Activated CD8-positive, alpha-beta memory T cell treated with anti-CD3 and anti-CD28 coated beads for 36 hours (primary cell): ENCODE data around the gene CDK15. TPM values are rescaled to one million over a fixed set of nuclear protein-coding genes. Genes with fewer than 3 reads are reported as not detected.

ENCODE experiments used
- CTCF ChIA-PET: fragments of 350-600 bp; sonication (Branson Sonifier 250); formaldehyde crosslinking; loops from one replicate; lab custom pipeline; 2021; ENCODE audit warnings: antibody characterized with exemption; lab: Charles Lee
- POLR2A ChIA-PET: fragments of 350-600 bp; sonication (Branson Sonifier 250); formaldehyde crosslinking; loops from one replicate; lab custom pipeline; 2021; ENCODE audit warnings: antibody characterized with exemption; lab: Charles Lee
- total RNA-seq, 2 experiments: library from RNA; stranded (reverse); gene quantifications; one replicate each; pipeline ENCODE4 v1.2.3, GENCODE V29; 2021

Gene CDK15
- total RNA-seq, 2 experiments from 2014 or later, result not detected

DNA sequence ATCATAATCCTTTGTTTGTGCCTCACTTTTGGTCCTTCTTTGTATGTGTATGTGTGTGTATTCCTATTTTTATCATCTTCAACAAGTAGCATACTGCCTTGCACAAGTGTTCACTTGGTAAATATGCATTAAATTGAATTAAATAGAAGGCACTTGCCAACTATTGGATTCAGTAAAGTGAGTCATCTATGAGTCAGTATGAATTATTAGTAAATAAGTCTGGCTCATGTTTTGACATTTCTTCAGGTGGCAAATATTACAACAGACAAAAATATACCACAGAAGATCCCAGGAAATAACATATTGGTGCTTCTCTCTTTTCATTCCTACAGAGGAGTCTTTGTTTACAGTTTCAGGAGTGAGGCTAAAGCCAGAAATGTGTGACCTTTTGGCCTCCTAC is 84.1 kb downstream of the CDK15 start:
- POLR2A ChIA-PET, result no interaction called here
- CTCF ChIA-PET, result no interaction called here

DNA sequence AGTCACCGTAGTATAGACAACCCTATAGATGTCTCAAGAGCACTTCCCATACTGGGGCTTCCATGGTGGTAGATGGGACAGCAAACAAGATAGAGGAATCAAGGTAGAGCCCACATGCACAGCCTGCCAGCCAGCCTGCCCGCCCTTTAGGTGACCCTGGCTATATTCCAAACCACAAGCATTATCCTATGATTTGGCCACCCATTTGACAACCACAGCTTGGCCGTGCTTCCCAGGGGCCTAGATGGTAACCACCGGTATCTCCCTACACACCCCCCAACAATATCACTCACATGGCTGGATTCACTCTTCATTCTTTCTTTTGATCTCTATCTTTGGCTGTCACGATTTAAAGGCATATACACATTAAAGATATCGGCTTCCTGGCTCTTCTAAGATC is 85.3 kb downstream of the CDK15 start:
- ChIA-PET POLR2A (no interaction called here), CTCF (interaction anchor here (0.5 kb wide), 1 partner anchor 54 kb away, joined by 3 read pairs; no protein-coding TSS in a partner anchor)

DNA sequence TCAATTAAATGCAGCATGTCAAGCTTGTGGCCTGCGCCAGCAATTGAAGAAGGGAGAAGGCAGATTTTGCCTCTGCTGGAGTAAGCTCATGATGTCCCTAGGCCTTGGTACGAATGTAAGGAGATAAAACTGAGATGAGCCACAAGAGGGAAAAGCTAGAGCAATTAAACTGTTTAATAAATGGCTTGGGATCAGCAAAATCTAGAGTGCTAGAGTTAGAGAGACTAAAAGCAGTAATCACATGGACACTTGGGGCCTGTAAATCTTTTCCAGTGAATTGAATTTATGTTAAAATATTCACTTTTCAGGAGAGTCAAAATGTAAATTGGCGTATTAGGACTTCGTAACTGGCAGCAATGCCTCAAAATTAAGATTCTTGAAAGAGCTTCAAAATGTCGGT is 86.2 kb downstream of the CDK15 start:
- ChIA-PET CTCF (interaction anchor here (0.6 to 0.9 kb wide), 2 partner anchors 10 to 95 kb away, joined by 3 read pairs; no protein-coding TSS in a partner anchor), POLR2A (no interaction called here)

DNA sequence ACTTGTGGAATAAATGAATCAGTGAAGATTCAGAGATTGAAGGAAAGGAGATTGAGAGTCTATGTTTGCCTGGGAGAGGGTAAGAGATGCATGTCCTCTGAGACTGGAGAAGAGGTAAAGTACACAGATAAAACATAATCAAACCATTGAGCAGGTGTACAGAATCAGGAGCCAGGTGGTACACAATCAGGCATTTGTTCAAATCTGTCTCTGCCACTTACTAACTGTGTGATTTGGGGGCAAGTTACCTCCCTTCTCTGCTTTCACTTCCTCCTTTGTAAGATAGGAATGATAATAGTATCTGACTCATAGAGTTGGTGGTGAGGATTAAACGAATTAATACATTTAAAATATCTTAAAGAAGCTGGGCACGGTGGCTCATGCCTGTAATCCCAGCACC is 94.0 kb downstream of the CDK15 start:
- ChIA-PET POLR2A (no interaction called here), CTCF (no interaction called here)

DNA sequence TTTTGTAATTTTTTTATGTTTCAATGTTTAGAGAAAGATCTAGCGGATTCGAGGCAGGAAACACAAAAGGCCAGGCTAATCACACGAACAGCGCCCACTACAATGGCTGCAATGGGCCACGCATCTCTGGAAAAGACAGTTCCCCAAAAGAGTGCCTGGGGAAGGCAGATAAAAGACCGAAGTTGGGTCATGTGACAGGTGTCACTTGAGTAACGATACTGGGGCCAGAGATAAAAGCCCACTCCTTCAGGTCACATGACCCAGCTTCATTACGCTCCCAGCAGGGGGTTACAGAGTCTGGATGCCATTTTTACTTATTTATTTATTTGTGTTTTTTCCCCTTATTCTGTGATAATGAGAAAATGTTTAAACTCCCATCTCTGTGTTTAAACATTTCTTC is 95.4 kb downstream of the CDK15 start:
- ChIA-PET CTCF (interaction anchor here (1.5 kb wide), 1 partner anchor 9 kb away, joined by 3 read pairs; no protein-coding TSS in a partner anchor), POLR2A (no interaction called here)

DNA sequence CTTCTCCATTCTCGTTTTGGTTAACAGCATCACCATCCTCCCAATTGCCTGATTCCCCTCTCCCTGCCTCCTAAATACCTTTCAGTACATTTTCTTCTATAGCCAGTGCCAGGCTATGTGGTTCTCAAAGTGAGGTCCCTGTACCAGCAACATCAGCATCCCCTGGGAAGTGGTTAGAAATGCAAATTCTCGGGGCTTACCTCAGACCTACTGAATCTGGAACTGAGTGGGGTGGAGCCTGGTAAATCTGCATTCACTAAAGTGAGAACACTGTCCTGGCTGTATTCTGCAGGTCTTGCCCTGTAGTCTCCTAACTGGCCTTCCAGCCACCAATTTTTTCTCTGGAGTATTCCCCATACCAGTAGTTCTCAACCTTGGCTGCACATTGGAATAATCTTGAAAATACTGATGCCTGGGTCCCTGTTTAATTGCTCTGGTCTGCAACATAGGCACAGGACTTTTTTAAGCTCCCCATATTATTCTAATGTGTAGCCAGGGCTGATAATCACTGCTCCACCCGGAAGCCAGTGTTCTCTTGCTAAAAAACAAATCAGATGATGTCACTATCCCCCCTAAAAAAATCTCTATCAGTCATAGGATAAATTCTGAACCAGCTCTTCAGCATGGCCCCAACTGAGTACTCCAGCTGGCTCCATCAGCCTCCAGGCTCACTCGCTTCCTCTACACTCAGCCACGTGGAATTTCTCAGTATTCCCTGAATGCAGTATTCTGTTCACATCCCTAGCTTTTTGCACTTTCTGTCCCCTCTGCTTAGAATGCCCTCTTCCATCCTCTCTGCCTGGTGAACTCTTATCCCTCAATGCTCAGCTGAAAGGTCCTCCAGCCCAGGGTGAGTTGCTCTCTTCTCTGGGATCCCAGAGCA is 98.4 kb downstream of the CDK15 start:
- ChIA-PET CTCF (no interaction called here), POLR2A (no interaction called here)

DNA sequence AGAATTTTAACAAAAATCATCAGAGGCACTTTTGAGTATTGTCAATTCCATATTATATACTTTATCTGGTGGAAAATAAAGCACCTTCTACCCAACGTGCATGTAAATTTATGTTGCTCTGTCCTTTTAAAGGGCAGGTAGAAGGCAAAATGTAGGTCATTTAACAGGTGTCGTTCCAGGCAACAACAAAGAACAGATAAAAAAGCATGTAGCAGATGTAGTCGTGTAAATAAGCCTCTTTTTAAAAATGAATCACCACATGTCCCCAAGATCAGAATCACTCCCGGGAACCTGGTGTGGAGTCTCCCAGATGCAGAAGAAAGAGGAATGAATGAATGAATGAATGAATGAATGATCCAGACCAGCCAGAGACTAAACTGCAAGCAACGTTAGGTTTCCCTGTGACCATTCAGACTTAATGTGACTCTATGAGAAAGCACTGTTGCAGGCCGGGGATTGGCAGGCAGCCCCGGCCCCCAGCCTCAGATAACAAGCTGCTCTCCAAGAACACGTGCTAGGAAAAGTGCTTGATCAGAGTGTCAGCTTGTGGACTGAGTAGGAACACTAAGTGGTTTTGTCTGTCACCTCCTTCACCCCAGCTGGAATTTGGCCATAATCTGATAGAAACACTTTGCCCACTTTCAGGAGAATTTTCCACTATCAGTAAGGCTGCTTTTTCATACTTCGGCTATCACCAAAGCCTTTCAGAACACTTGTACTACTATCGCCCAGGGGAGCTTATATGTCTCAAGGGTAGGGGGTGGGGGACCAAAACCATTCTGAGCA is 100.6 kb downstream of the CDK15 start:
- POLR2A ChIA-PET, result no interaction called here

DNA sequence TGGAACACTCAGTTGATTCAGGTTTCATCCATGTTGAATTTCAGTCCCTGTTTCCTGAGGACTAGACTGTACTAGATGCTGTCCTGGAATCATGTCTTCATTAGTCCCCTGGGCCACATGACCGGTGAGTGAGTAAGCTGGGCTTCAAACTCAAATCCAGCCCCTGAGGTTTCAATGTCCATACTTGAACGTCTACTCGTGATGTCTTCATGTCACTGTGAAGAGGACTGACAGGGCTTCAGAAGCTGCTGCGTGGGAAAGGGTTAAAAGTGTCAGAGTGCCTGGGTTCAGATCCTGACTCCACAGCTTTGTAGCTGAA is 101.2 kb downstream of the CDK15 start:
- CTCF ChIA-PET, result no interaction called here
- POLR2A ChIA-PET, result no interaction called here

More for the DNA sequence above, 100.6 kb downstream of the CDK15 start:
- CTCF ChIA-PET, result no interaction called here

DNA sequence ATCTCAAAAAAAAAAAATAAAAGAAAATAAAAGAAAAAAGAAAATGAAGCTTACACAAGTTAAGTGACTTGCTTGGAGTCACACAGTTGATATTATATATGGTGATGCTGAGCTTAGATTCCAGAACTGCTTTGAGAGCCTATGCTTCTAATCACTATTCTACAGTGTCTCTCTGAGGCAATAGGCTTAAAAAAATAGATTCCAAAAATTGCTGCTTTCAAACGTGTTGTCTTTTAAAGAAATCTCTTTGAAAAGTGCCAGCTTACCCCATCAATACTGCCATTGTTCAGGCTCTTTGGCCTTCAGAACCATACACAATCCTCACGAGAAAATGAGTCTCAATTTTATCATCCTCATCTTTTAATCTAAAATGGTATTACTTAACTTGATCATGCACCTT is 102.6 kb downstream of the CDK15 start:
- CTCF ChIA-PET, result no interaction called here
- POLR2A ChIA-PET, result no interaction called here

DNA sequence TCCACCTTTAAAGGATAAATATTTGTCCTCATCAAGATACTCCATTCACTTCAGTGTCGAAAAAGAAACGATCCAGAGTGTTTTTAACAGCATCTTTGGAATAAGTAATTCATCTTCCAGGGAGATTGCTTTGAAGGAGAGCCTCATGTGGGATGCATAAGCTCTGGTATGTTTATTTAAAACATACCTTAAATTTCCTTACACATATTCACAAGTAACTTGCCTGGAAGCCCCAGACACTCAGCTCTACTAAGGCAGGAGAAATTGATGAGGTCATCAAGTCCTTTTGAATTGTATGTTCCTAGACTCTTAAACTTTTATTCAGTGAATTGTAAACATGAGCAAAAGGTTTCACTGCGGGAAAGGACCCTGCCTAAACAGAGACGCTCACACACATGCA is 103.0 kb downstream of the CDK15 start:
- CTCF ChIA-PET, result no interaction called here
- POLR2A ChIA-PET, result no interaction called here

DNA sequence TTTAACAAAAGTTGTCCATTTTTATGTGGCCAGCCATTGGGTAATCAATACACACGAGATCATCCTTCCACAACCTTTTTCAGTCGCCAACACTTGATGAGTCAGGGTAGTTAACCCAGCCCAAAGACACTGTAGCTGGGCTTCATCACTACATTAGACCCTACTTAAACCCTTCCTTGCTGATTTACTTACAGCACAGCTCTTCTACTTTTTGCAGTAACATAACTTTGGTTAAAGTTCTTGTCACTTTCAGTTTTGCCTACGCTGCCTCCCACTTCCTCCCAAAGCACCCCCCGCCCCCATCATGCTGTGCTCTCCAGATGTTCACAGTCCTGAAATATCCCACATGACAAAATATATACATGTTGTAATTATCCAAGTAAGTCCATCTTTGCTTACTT is 103.6 kb downstream of the CDK15 start:
- ChIA-PET POLR2A (no interaction called here), CTCF (no interaction called here)

DNA sequence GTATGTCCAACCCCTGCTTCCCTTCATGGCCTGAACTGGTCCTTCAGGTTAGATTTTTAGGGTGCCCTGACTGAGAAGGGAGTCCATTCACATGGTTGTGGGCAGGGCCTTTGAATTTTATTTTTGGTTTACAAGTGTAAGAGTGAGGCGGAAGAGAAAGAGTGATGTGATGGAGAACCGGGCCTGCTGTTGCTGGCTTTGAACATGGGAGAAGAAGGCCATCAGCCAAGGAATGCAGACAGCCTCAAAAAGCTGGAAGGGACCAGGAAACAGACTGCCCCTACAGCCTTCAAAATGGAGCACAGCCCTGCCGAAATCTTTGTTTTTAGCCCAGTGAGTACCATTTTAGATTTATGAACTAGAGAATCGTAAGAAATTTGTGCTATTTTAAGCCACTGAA is 105.0 kb downstream of the CDK15 start:
- ChIA-PET CTCF (interaction anchor here (1.0 kb wide), 1 partner anchor 51 kb away, joined by 3 read pairs; no protein-coding TSS in a partner anchor), POLR2A (no interaction called here)

DNA sequence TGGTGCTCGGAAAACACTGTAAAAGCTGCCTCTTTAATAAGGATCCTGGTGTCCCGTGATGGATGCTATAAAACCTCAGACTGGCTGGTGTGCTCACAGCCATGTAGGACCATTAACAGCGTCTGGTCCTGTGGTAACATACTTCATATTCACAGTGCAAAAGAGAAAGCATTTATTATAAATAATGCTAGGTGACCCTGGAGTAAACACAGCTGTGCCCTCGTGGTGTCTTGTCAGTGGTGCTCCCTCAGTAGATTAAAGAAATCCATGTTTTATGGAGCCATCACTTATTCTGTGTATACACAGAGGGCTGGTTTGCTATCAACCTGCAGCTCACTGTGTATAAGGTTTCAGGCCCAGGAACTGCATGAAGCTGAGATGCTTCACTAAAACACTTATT is 106.9 kb downstream of the CDK15 start:
- ChIA-PET CTCF (no interaction called here), POLR2A (no interaction called here)

DNA sequence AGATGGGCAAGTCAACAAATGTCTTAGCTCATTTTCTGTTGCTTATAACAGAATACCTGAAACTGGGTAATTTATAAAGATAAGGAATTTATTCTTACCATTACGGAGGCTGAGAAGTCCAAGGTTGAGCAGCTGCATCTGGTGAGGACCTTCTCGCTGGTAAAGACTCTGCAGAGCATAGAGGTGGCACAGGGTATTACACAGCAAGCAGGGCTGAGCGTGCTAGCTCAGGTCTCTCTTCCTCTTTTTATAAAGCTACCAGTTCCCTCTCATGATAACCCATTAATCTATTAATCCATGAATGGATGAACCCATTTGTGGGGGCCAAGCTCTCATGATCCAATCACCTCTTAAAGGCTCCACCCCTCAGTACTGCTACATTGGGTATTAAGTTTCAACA is 109.1 kb downstream of the CDK15 start:
- CTCF ChIA-PET, result no interaction called here
- POLR2A ChIA-PET, result no interaction called here

DNA sequence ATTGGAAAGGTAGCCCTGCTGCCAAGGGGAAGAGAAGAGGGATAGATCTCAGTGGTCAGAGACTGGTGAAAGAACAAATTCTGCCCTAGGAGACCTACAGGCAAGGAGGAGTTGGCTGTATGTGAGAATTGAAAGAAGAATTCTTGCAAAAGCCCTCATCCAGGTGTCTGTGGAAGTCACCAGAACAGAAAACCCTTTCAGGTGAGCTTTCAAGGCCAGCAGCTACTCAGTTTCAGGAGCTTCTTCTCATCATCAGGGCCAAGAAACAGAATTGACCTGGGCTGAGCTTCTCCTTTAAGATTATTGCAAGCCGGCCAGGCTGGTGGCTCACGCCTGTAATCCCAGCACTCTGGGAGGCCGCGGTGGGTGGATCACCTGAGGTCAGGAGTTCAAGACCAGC is 110.2 kb downstream of the CDK15 start:
- POLR2A ChIA-PET, result no interaction called here
- CTCF ChIA-PET, result no interaction called here

DNA sequence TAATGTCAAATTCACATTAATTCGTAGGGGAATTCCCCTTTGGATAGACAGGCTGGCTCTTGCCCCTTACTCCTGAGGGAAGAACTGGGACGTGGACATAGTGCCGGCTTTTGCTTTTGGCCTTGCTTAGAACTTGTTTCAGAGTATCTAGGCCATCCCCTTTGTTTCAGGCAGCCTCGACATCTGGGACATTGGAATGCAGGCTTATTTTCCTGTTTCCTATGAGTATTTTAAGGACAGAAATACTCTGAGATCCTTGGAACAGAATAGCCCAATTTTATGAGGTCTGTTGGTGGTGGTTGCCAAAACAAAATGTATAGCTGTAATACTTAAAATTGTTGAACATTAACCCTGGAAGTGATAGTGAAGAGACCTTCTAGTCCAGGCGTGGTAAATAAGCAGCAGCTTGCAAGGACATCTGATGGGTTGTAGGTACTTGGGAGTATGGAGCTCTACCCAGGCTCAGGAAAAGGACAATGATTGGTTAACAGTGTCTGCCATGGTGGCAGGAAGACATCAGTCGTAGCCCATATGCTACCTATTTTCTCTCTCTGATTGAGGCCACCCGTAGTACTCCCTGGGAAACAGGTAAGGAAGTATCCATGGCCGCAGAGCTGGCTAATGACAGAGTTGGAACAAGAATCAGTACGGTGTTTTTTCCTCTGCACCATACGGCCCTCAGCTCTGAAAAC is 112.4 kb downstream of the CDK15 start:
- CTCF ChIA-PET, result no interaction called here

DNA sequence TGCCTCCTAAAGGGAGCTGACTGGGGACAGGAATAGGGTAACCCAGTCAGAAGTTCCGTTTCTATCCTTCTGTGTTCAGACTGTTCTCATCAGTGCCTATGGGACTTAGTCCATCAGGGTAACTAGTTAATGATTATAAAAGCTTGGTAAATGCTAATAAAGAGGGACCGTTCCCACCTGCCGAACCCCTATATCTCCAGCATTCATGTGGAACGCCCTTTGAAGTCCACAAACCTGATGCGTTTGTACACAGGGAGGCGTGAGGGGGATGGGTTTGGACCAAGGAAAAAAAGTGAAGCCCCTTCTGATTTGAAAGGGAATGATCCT is 112.9 kb downstream of the CDK15 start:
- ChIA-PET CTCF (no interaction called here), POLR2A (no interaction called here)

More for the DNA sequence above, 112.4 kb downstream of the CDK15 start:
- POLR2A ChIA-PET, result no interaction called here

DNA sequence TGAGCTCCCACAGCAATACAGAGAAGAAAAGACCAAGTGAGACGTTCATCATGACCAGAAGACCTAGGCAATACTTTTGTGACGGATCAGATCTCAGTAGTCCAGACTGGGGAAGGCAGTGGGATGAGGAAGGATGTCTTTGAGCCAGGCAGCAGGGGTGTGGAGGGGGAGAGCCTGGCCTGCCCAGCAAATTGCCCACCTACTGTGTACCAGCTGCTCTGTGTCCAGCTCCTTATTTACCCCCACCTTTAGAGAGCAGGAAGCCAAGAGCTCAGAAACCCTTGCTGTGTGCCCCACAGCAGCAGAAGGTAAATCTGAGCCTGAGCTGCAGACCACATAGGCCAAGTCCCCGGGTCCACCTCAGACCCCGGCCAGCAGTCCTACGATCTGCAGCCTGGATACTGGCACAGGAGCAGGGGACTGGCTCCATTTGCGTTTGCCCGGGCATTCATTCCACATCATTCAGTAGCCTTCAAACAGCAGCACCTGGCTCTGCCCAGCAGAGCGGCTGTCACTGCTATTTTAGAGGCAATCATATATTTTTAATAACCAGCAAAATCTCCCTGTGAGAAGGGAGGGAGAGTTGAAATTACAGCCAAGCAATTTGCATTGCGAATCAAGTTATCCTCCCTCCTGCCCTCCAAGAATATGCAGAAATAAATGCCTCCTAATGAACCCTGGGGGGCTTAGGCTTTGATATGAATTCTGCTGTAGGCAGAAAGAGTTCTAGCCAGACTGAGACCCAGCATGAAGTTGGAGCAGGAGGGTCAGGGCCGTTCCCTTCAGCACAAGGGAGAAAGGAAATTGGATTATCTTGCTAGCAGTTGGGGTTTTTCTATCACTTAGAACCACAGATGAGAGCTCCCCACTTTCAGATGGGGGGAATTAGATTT is 117.3 kb downstream of the CDK15 start:
- CTCF ChIA-PET, result no interaction called here
- POLR2A ChIA-PET, result no interaction called here

DNA sequence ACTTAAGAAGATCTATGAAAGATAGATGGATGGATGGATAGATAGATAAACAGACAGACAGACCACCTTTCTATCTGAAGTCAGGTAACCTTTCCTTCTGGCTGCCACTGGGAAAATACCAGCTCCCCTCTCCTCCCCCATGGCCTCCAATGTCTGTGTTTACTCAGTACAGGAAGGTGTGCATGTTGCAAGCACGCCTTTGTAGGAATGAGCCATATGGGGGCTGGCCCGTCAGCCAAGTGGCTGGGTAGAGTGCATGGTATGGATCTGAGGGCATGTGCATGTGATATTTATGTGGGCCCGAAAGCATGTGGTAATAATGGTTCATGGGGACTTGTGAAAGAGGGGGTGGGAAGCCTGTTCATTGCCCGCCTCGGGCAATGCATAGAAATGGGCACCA is 118.1 kb downstream of the CDK15 start:
- POLR2A ChIA-PET, result no interaction called here
- CTCF ChIA-PET, result no interaction called here
